A549 (cell line): ENCODE data around the gene SHANK1. TPM values are rescaled to one million over a fixed set of nuclear protein-coding genes. Genes with fewer than 3 reads are reported as not detected.

ENCODE experiments used
- ATAC-seq, 2 experiments: fragments of 200-7000 bp in 1 of 2; fragments of >200 bp in 1 of 2; cut with Nextera tagmentation in 1 of 2; cut with Tn5 transposase in 1 of 2; 3 replicates each; pipeline versions ENCODE4 v1.8.0 to v1.9.1; 2018 to 2020; ENCODE audit warnings: mild to moderate bottlenecking in 1 of 2, moderate library complexity in 1 of 2
- CTCF ChIA-PET: fragments of 300-600 bp; sonication (Branson Sonifier 250); formaldehyde crosslinking; extraction: SDS; loops from one replicate; lab custom pipeline; 2021; ENCODE audit warnings: antibody characterized with exemption, inconsistent platforms; lab: Yijun Ruan, JAX
- POLR2A ChIA-PET: fragments of 350-600 bp; formaldehyde crosslinking; extraction: SDS; loops from one replicate; lab custom pipeline; 2021; ENCODE audit warnings: antibody characterized with exemption, inconsistent platforms; lab: Yijun Ruan, JAX
- DNase-seq, 2 experiments: peaks; one replicate each; pipeline versions ENCODE4 v3.0.0 to v3.0.0-alpha.2; 2011 to 2016; ENCODE audit warnings: low read depth in 1 of 2, low spot score in 1 of 2
- FAIRE-seq: peaks from 2 replicates; lab custom pipeline; 2011; peaks lifted over from hg19 to GRCh38; lab: Jason Lieb, UNC
- H3K27ac ChIP-seq, 2 experiments: fragments of >200 bp; sonication (Bioruptor Twin); formaldehyde crosslinking; 3 replicates each; pipeline ENCODE4 v1.5.1; 2016 to 2017
- H3K4me1 ChIP-seq: fragments of >200 bp; sonication (Bioruptor Twin); formaldehyde crosslinking; 3 replicates; pipeline ENCODE4 v1.6.1; 2016
- H3K4me2 ChIP-seq: fragments of >200 bp; sonication (Bioruptor Twin); formaldehyde crosslinking; 3 replicates; pipeline ENCODE4 v1.6.1; 2016
- H3K4me3 ChIP-seq: fragments of >200 bp; sonication (Bioruptor Twin); formaldehyde crosslinking; 3 replicates; pipeline ENCODE4 v1.5.1; 2016
- H3K9me3 ChIP-seq: fragments of >200 bp; sonication (Bioruptor Twin); formaldehyde crosslinking; 3 replicates; pipeline ENCODE4 v1.6.1; 2016
- CBX8 ChIP-seq: fragments of 200-600 bp; sonication (generic); IDR thresholded peaks from 2 replicates; pipeline ENCODE4 v1.6.1; 2016
- CEBPB ChIP-seq, 2 experiments: fragments of >200 bp in 1 of 2; sonication (Bioruptor Twin) in 1 of 2; formaldehyde crosslinking in 1 of 2; IDR thresholded peaks; 2 replicates each; pipeline ENCODE4 v1.6.1; 2012 to 2016
- CHD2 ChIP-seq: fragments of 150-350 bp; IDR thresholded peaks from 2 replicates; pipeline ENCODE4 v1.6.1; 2014; ENCODE audit warnings: low read length; ENCODE audit not compliant: partially characterized antibody
- CHD4 ChIP-seq: fragments of 200-600 bp; sonication (generic); IDR thresholded peaks from 2 replicates; pipeline ENCODE4 v1.6.1; 2016; ENCODE audit warnings: antibody characterized with exemption, mild to moderate bottlenecking, borderline replicate concordance
- EHF ChIP-seq: fragments of 250-450 bp; sonication (Bioruptor Pico); IDR thresholded peaks from 2 replicates; pipeline ENCODE4 v1.5.0; 2020; ENCODE audit warnings: mild to moderate bottlenecking
- EHMT2 ChIP-seq: fragments of 200-600 bp; sonication (generic); IDR thresholded peaks from 2 replicates; pipeline ENCODE4 v1.6.1; 2016; ENCODE audit warnings: antibody characterized with exemption, low read depth, mild to moderate bottlenecking, moderate library complexity
- ELK1 ChIP-seq: fragments of 150-350 bp; IDR thresholded peaks from 2 replicates; pipeline ENCODE4 v1.6.1; 2014; ENCODE audit warnings: low read depth, mild to moderate bottlenecking, low read length
- ESRRA ChIP-seq: fragments of 150-350 bp; IDR thresholded peaks from 2 replicates; pipeline ENCODE4 v1.6.1; 2014; ENCODE audit warnings: mild to moderate bottlenecking, low read length, borderline replicate concordance
- FOSL2 ChIP-seq, 2 experiments: fragments of 450-650 bp in 1 of 2; fragments of >200 bp in 1 of 2; sonication (Bioruptor Twin) in 1 of 2; formaldehyde crosslinking; IDR thresholded peaks; 2 replicates each; pipeline versions ENCODE4 v1.5.0 to v1.6.1; 2016 to 2020; ENCODE audit warnings: mild to moderate bottlenecking in 1 of 2, moderate library complexity in 1 of 2
- HOXA7 ChIP-seq: fragments of 250-450 bp; sonication (Bioruptor Pico); IDR thresholded peaks from 2 replicates; pipeline ENCODE4 v1.5.0; 2020; ENCODE audit warnings: mild to moderate bottlenecking, moderate library complexity
- HOXB13 ChIP-seq: fragments of 250-450 bp; sonication (Bioruptor Pico); IDR thresholded peaks from 2 replicates; pipeline ENCODE4 v1.5.0; 2020; ENCODE audit warnings: low read depth, mild to moderate bottlenecking, moderate library complexity
- HOXB5 ChIP-seq: fragments of 250-450 bp; sonication (Bioruptor Pico); IDR thresholded peaks from 2 replicates; pipeline ENCODE4 v1.5.0; 2020; ENCODE audit warnings: mild to moderate bottlenecking, moderate library complexity
- JUNB ChIP-seq: fragments of >200 bp; sonication (Bioruptor Twin); formaldehyde crosslinking; IDR thresholded peaks from 2 replicates; pipeline ENCODE4 v1.6.1; 2016
- MAFK ChIP-seq: fragments of 450-650 bp; IDR thresholded peaks from 2 replicates; pipeline ENCODE4 v1.6.1; 2014; ENCODE audit not compliant: partially characterized antibody
- MAX ChIP-seq: IDR thresholded peaks from 2 replicates; pipeline ENCODE4 v1.6.1; 2012
- MAZ ChIP-seq: fragments of 150-350 bp; IDR thresholded peaks from 2 replicates; pipeline ENCODE4 v1.6.1; 2014; ENCODE audit warnings: antibody characterized with exemption, low read depth, low read length, borderline replicate concordance
- NR3C1 ChIP-seq: fragments of >200 bp; sonication (Bioruptor Twin); formaldehyde crosslinking; IDR thresholded peaks from 3 replicates; pipeline ENCODE4 v1.6.1; 2017
- PBX3 ChIP-seq: IDR thresholded peaks from 2 replicates; pipeline ENCODE4 v1.6.1; 2012
- POLR2A ChIP-seq: IDR thresholded peaks from 2 replicates; pipeline ENCODE4 v1.6.1; 2012; ENCODE audit warnings: mild to moderate bottlenecking, low read length
- RARB ChIP-seq: fragments of 250-450 bp; sonication (Bioruptor Pico); IDR thresholded peaks from 2 replicates; pipeline ENCODE4 v1.8.0; 2021; ENCODE audit warnings: mild to moderate bottlenecking, moderate library complexity
- RCOR1 ChIP-seq: fragments of 150-350 bp; IDR thresholded peaks from 2 replicates; pipeline ENCODE4 v1.6.1; 2014; ENCODE audit warnings: antibody characterized with exemption, low read length, low read depth
- RFX5 ChIP-seq: fragments of 450-650 bp; IDR thresholded peaks from 2 replicates; pipeline ENCODE4 v1.7.1; 2014; ENCODE audit warnings: antibody characterized with exemption, mild to moderate bottlenecking, moderate library complexity
- RNF2 ChIP-seq: fragments of 200-600 bp; sonication (generic); IDR thresholded peaks from 2 replicates; pipeline ENCODE4 v1.6.1; 2016; ENCODE audit warnings: low read depth, mild to moderate bottlenecking, antibody characterized with exemption, moderate library complexity, borderline replicate concordance
- SMC3 ChIP-seq: fragments of >200 bp; sonication (Bioruptor Twin); formaldehyde crosslinking; IDR thresholded peaks from 3 replicates; pipeline ENCODE4 v1.6.1; 2018; ENCODE audit warnings: inconsistent platforms
- SREBF2 ChIP-seq: fragments of 450-650 bp; IDR thresholded peaks from 2 replicates; pipeline ENCODE4 v1.6.1; 2014; ENCODE audit warnings: mild to moderate bottlenecking, moderate library complexity
- ZNF302 ChIP-seq: fragments of 250-450 bp; sonication (Bioruptor Pico); IDR thresholded peaks from 2 replicates; pipeline ENCODE4 v1.9.0; 2021; ENCODE audit warnings: inconsistent platforms, mild to moderate bottlenecking, moderate library complexity
- WGBS: methylation state at CpG from one replicate; pipeline ENCODE4 v1.1.6; 2017; ENCODE audit errors: missing lambda C conversion rate; 5-methylcytosine and 5-hydroxymethylcytosine counted together
- polyA plus RNA-seq, 4 experiments: library from polyadenylated mRNA; depleted of rRNA in 3 of 4; stranded (reverse); fragments of >200 nt; fragmentation: RNase III in 1 of 4; extraction: RNeasy Plus Mini Kit Qiagen cat#74134 plus additional on column Dnase treatment in 1 of 4; gene quantifications; 2 replicates in 3 of 4; 3 replicates in 1 of 4; pipeline ENCODE4 v1.2.3, GENCODE V29; 2011 to 2017
- TF ChIP-seq, protein P1 (sequence below): IDR thresholded peaks from 2 replicates; pipeline ENCODE4 v1.6.1; 2012; ENCODE audit warnings: low read depth, borderline replicate concordance
- TF ChIP-seq, protein P2 (sequence below): fragments of 450-650 bp; IDR thresholded peaks from 2 replicates; pipeline ENCODE4 v1.6.1; 2014; ENCODE audit warnings: antibody characterized with exemption

Gene SHANK1
- polyA plus RNA-seq, 2 of the 4 experiments (the other 2 are of a cell fraction): 0.04 to 0.17 TPM

- Histone ChIP-seq H3K9me3 (no peaks in the 10 kb centered on the region), H3K4me2 (no peak overlapping the region), H3K4me1 (no peaks in the 10 kb centered on the region), H3K27ac (no peak overlapping the region), H3K4me3 (no peak overlapping the region)
- ATAC-seq (no peak), DNase-seq (no peak), FAIRE-seq (no peak)
- POLR2A ChIA-PET: no interaction called here
- 50% methylated on average over 5 of the region's 5 CpGs for WGBS
- TF ChIP-seq PBX3 (no peak), NR3C1 (no peak), CEBPB (IDR thresholded peaks at IDR 0.05) (no peak), RFX5 (no peak), RCOR1 (no peak), ELK1 (no peak), POLR2A (no peak), EHMT2 (no peak), CBX8 (no peak), ESRRA (no peak), CHD2 (no peak)
- TF ChIP-seq, protein P1, sequence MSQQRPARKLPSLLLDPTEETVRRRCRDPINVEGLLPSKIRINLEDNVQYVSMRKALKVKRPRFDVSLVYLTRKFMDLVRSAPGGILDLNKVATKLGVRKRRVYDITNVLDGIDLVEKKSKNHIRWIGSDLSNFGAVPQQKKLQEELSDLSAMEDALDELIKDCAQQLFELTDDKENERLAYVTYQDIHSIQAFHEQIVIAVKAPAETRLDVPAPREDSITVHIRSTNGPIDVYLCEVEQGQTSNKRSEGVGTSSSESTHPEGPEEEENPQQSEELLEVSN: no peak
- CTCF ChIA-PET: interaction anchor here (1.0 to 8.6 kb wide), 10 partner anchors 10 to 213 kb away, joined by 3 to 119 read pairs (median 5); partner anchors contain the start of genes CLEC11A and SHANK1
Measured at GRCh38 chr19:50710612-50711011, 9.0 kb downstream of the SHANK1 start.

DNA sequence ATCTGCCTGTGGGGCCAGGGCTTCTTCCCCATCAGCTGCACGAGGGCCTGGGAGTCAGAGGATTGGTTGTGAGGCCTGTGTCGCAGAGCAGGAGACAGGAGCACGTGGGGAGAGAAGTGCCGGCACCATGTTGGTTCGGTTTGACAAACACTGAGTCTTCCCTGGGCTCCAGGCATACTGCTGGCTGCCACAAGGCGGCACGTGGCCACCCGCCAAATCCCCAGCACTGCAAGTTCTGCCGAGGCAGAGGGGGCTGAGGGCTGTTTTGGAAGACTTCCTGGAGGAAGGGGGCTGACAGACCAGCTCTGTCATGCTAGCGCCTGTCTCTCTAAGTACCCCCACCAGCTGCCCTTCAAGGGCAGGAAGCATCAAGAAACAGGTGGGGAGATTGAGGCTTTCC is 9.5 kb downstream of the SHANK1 start:
- ChIA-PET POLR2A (no interaction called here), CTCF (interaction anchor here (1.0 to 8.6 kb wide), 10 partner anchors 12 to 213 kb away, joined by 3 to 119 read pairs (median 5); partner anchors contain the start of genes CLEC11A and SHANK1)
- WGBS: 15% methylated on average over 9 of the region's 10 CpGs
- ATAC-seq (peak; percentile 50 to 60; a peak in 5 of 6 replicates), DNase-seq (peak in 1 of 2 experiments; percentile 57), FAIRE-seq (no peak)
- Histone ChIP-seq H3K4me1 (no peaks in the 10 kb centered on the region), H3K4me2 (no peak overlapping the region), H3K4me3 (no peak overlapping the region), H3K27ac (no peak overlapping the region), H3K9me3 (no peaks in the 10 kb centered on the region)
- TF ChIP-seq, protein P2, sequence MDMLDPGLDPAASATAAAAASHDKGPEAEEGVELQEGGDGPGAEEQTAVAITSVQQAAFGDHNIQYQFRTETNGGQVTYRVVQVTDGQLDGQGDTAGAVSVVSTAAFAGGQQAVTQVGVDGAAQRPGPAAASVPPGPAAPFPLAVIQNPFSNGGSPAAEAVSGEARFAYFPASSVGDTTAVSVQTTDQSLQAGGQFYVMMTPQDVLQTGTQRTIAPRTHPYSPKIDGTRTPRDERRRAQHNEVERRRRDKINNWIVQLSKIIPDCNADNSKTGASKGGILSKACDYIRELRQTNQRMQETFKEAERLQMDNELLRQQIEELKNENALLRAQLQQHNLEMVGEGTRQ: peak; percentile 62
- peak; percentile 76 for TF ChIP-seq MAX
- no peak for TF ChIP-seq MAFK

GRCh38 chr19:50708179-50708879 is 11.3 kb downstream of the SHANK1 start:
- no peak overlapping the region for H3K4me2 ChIP-seq
- no peaks in the 10 kb centered on the region for H3K9me3 ChIP-seq
- H3K4me3 ChIP-seq: no peak overlapping the region
- no peak for TF ChIP-seq HOXB13
- TF ChIP-seq RFX5: no peak
- no peak for TF ChIP-seq JUNB
- TF ChIP-seq MAZ: no peak
- no peak for TF ChIP-seq SMC3
- TF ChIP-seq EHF (CRISPR knock-in tag): no peak
- no peak for TF ChIP-seq SREBF2
- TF ChIP-seq CHD4: no peak
- no peak for TF ChIP-seq HOXA7 (CRISPR knock-in tag)
- no peak for TF ChIP-seq ESRRA
- TF ChIP-seq ELK1: no peak
- no peak for TF ChIP-seq RNF2
- TF ChIP-seq ZNF302 (CRISPR knock-in tag): no peak
- TF ChIP-seq RARB (CRISPR knock-in tag): no peak
- TF ChIP-seq, protein P2: no peak
- TF ChIP-seq FOSL2 (IDR thresholded peaks at IDR 0.05): no peak
- TF ChIP-seq FOSL2 (CRISPR knock-in tag; IDR thresholded peaks at IDR 0.05): no peak
- no peak for TF ChIP-seq HOXB5 (CRISPR knock-in tag)
- ATAC-seq (no peak), FAIRE-seq (no peak), DNase-seq (peak in 1 of 2 experiments; percentile 49)
- H3K4me1 ChIP-seq: peaks cover 5% of the 10 kb centered on the region; the same call in 1 of the 3 replicates
- POLR2A ChIA-PET: no interaction called here
- CTCF ChIA-PET: interaction anchor here (1.2 to 8.6 kb wide), 6 partner anchors 12 to 309 kb away, joined by 3 to 119 read pairs (median 14); partner anchors contain the start of genes CLEC11A and SHANK1
- no peak overlapping the region for H3K27ac ChIP-seq
- 42% methylated on average over 12 of the region's 12 CpGs for WGBS
